Thyroid gland (tissue), 4 donors: ENCODE results near the gene SLC43A2. TPM values are rescaled to one million over a fixed set of nuclear protein-coding genes. Genes with fewer than 3 reads are reported as not detected.

Experiments used
- DNase-seq, 2 donors: peaks; one replicate each; pipeline ENCODE4 v3.0.0-alpha.2; 2019
- H3K27ac ChIP-seq, 3 donors: fragments of 200-600 bp; sonication (generic); 1 replicate in 2 of 3; 2 replicates in 1 of 3; pipeline ENCODE4 v1.5.1; 2016 to 2019; ENCODE audit warnings: mild to moderate bottlenecking in 1 of 3, moderate library complexity in 1 of 3
- H3K27me3 ChIP-seq: fragments of 200-600 bp; sonication (generic); one replicate; pipeline ENCODE4 v1.5.1; 2019
- H3K36me3 ChIP-seq, 2 donors: fragments of 200-600 bp; sonication (generic); one replicate each; pipeline ENCODE4 v1.5.1; 2016 to 2019
- H3K4me1 ChIP-seq, 2 donors: fragments of 200-600 bp; sonication (generic); one replicate each; pipeline ENCODE4 v1.5.1; 2017 to 2019
- H3K4me3 ChIP-seq, 3 donors: fragments of 200-600 bp; sonication (generic); replicated peaks in 1 of 3; 1 replicate in 2 of 3; 2 replicates in 1 of 3; pipeline ENCODE4 v1.5.1; 2016; ENCODE audit warnings: mild to moderate bottlenecking in 1 of 3
- H3K9me3 ChIP-seq: fragments of 200-600 bp; sonication (generic); one replicate; pipeline ENCODE4 v1.5.1; 2017
- POLR2A ChIP-seq, 2 donors: fragments of 450-650 bp; IDR thresholded peaks; one replicate each; pipeline ENCODE4 v1.6.1; 2017; ENCODE audit warnings: antibody characterized with exemption in 2 of 2, mild to moderate bottlenecking in 2 of 2, moderate library complexity in 1 of 2
- WGBS, 2 donors: methylation state at CpG; one replicate each; pipeline ENCODE4 v1.1.5; 2017; 5-methylcytosine and 5-hydroxymethylcytosine counted together
- intact Hi-C: fragments of 100-400 bp; cut with DNase I; formaldehyde crosslinking; loops from one replicate; pipeline ENCODE4 v1.15.1; 2023
- total RNA-seq, 4 donors: library from RNA; depleted of rRNA; stranded (reverse); fragments of >200 nt; gene quantifications; one replicate each; pipeline ENCODE4 v1.2.3, GENCODE V29; 2016
- TF ChIP-seq, protein P1 (sequence below), 6 experiments: fragments of 200-600 bp in 3 of 6; fragments of 450-650 bp in 3 of 6; sonication (generic) in 3 of 6; IDR thresholded peaks; one replicate each; pipeline ENCODE4 v1.5.1; 2016 to 2019; ENCODE audit warnings: antibody characterized with exemption in 6 of 6, mild to moderate bottlenecking in 2 of 6, inconsistent platforms in 1 of 6, moderate library complexity in 1 of 6

SLC43A2 gene
- total RNA-seq, 4 donors from 2014 or later, result 17.5 to 28.2 (median 23.9) TPM

GRCh38 chr17:1583556-1583955 is 45.1 kb downstream of the SLC43A2 start:
- Histone ChIP-seq H3K36me3 (peaks cover 0 to 2% of the 10 kb centered on the region in 2 donors), H3K27ac (no peak overlapping the region), H3K27me3 (no peaks in the 10 kb centered on the region), H3K9me3 (no peaks in the 10 kb centered on the region), H3K4me3 (no peak overlapping the region), H3K4me1 (peaks cover 18 to 20% of the 10 kb centered on the region in 2 donors)
- intact Hi-C loops, result no loop called here
- WGBS, 2 donors, result 70 to 87% methylated on average over 6 of the region's 6 CpGs
- DNase-seq, result no peak
- no peak for TF ChIP-seq POLR2A (IDR thresholded peaks at IDR 0.05)
- TF ChIP-seq, protein P1, sequence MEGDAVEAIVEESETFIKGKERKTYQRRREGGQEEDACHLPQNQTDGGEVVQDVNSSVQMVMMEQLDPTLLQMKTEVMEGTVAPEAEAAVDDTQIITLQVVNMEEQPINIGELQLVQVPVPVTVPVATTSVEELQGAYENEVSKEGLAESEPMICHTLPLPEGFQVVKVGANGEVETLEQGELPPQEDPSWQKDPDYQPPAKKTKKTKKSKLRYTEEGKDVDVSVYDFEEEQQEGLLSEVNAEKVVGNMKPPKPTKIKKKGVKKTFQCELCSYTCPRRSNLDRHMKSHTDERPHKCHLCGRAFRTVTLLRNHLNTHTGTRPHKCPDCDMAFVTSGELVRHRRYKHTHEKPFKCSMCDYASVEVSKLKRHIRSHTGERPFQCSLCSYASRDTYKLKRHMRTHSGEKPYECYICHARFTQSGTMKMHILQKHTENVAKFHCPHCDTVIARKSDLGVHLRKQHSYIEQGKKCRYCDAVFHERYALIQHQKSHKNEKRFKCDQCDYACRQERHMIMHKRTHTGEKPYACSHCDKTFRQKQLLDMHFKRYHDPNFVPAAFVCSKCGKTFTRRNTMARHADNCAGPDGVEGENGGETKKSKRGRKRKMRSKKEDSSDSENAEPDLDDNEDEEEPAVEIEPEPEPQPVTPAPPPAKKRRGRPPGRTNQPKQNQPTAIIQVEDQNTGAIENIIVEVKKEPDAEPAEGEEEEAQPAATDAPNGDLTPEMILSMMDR (IDR thresholded peaks at IDR 0.05), result no peak

DNA sequence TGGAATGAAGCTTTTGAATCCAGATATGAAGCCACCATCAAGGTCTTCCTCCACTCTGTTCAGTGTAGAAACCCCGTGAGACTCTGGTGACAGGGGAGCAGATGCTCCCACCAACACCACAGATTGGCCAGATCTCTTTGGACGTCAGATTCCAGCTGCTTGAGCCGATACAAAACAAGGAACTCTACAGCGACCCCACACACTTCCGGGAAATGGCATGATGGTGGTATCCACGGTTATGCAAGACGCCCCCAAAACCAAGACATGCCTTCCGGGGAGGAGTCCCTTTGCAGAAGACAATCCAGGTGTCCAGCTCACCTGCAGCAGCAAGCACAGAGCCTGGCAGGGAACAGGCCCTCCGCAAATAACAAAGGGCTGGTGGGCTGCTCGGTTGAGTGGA is 46.3 kb downstream of the SLC43A2 start:
- Histone ChIP-seq H3K9me3 (no peaks in the 10 kb centered on the region), H3K4me1 (peaks cover 25 to 27% of the 10 kb centered on the region in 2 donors), H3K27ac (peak overlapping the region in 2 of 3 donors; percentile 70 to 73), H3K36me3 (peaks cover 0 to 2% of the 10 kb centered on the region in 2 donors), H3K4me3 (no peak overlapping the region), H3K27me3 (no peaks in the 10 kb centered on the region)
- no peak for DNase-seq
- TF ChIP-seq, protein P1 (IDR thresholded peaks at IDR 0.05), result no peak
- TF ChIP-seq POLR2A (IDR thresholded peaks at IDR 0.05), result no peak
- intact Hi-C loops, result no loop called here
- 88 to 94% methylated on average over 9 to 10 of the region's 10 CpGs for WGBS, 2 donors

DNA sequence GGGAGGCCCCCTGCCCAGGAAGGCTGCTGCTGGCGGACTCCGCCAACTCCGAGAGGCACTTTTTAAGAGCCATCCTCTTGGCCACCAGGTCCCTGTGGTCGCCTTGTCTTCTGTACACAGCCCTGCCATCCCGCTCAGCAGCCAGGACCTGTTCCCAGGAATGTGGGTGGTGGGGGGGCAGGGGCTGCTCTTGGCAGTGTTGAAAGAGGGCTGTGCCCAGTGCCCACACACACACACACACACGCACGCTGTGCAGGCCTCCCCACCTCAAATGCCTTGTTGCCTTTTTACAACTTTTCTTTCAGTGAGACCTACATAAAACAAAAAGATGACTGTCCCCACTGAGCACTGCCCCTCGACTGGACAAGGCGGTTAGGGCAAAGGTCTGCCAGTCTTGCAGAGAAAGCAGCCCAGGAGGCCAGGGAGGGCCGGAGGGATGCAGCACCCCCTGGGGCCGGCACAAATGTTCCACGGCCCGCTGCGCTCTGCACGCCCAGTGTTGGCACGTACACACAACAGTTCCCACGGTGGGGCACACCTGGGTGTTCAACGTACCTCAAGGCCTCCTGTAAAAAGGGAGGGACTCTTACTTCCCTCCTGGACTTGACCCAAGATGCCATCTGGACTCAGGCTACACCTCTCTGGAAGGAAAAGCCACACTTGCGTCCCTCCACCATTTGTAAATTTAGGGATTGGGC is 47.5 kb downstream of the SLC43A2 start:
- intact Hi-C loops, result no loop called here
- H3K4me3 ChIP-seq, result no peak overlapping the region
- peak; percentile 80 to 85 for DNase-seq
- no peaks in the 10 kb centered on the region for H3K27me3 ChIP-seq
- peaks cover 26 to 40% of the 10 kb centered on the region in 2 donors for H3K4me1 ChIP-seq
- H3K27ac ChIP-seq, result peak overlapping the region; percentile 65 to 73 (median 70)
- WGBS, 2 donors, result 35 to 48% methylated on average over 7 to 17 of the region's 19 CpGs
- TF ChIP-seq POLR2A (IDR thresholded peaks at IDR 0.05), result no peak
- TF ChIP-seq, protein P1 (IDR thresholded peaks at IDR 0.05), result no peak
- no peaks in the 10 kb centered on the region for H3K9me3 ChIP-seq
- H3K36me3 ChIP-seq, result peaks cover 0 to 2% of the 10 kb centered on the region in 2 donors

GRCh38 chr17:1578029-1578428 is 50.6 kb downstream of the SLC43A2 start:
- peak overlapping the region; percentile 77 to 95 (median 86) for H3K27ac ChIP-seq
- H3K9me3 ChIP-seq, result no peaks in the 10 kb centered on the region
- H3K4me1 ChIP-seq, result peaks cover 35 to 56% of the 10 kb centered on the region in 2 donors
- no peaks in the 10 kb centered on the region for H3K36me3 ChIP-seq
- no peaks in the 10 kb centered on the region for H3K27me3 ChIP-seq
- H3K4me3 ChIP-seq, result no peak overlapping the region
- TF ChIP-seq, protein P1 (IDR thresholded peaks at IDR 0.05), result no peak
- TF ChIP-seq POLR2A (IDR thresholded peaks at IDR 0.05), result no peak
- intact Hi-C loops, result loop anchor here (10.0 kb wide), 1 partner anchor 137 kb away; the partner anchor contains the start of gene TLCD2
- 95 to 96% methylated on average over 12 to 13 of the region's 13 CpGs for WGBS, 2 donors
- no peak for DNase-seq

DNA sequence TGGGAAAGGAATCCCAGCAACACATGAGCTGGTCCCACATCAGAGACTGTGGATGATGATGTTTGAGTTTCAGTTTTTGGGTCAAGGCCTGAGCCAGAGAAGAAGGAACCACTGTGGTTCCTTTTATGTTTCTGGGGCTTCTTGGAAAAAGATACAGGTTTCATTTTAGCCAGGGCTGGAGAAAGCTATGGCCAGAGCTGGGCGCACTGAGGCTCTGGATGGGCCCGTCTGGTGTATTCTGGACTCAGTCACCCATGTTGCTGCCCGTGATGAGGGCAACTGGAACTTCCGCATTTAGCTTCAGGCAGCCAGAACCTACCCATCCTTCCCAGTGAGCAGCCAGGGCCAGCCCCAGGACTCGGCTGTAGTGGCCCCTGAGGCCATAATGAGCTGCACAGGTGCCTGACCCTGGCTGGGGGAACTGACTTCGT is 51.0 kb downstream of the SLC43A2 start:
- Histone ChIP-seq H3K36me3 (no peaks in the 10 kb centered on the region), H3K9me3 (no peaks in the 10 kb centered on the region), H3K27ac (peak overlapping the region; percentile 77 to 95 (median 86)), H3K4me1 (peaks cover 35 to 56% of the 10 kb centered on the region in 2 donors), H3K27me3 (no peaks in the 10 kb centered on the region), H3K4me3 (no peak overlapping the region)
- intact Hi-C loops, result loop anchor here (10.0 kb wide), 1 partner anchor 137 kb away; the partner anchor contains the start of gene TLCD2
- TF ChIP-seq, protein P1 (IDR thresholded peaks at IDR 0.05), result no peak
- no peak for TF ChIP-seq POLR2A (IDR thresholded peaks at IDR 0.05)
- no peak for DNase-seq
- 75 to 83% methylated on average over 5 of the region's 6 CpGs for WGBS, 2 donors
